Endothelial cell of umbilical vein (primary cell): ENCODE measurements around the gene GUCY1A1. TPM values are rescaled to one million over a fixed set of nuclear protein-coding genes. Genes with fewer than 3 reads are reported as not detected.

Experiments used
- BruUV-seq: library from RNA; stranded (reverse); fragments of 400-500 nt; replicated peaks from 2 replicates; lab custom pipeline; 2021; lab: Mats Ljungman, UMichigan
- CTCF ChIA-PET: fragments of 300-600, 350-600 bp; sonication (Branson Sonifier 250); formaldehyde crosslinking; loops from one replicate; lab custom pipeline; 2021; ENCODE audit warnings: antibody characterized with exemption, inconsistent platforms; lab: Charles Lee
- POLR2A ChIA-PET: fragments of 300-600, 350-600 bp; sonication (Branson Sonifier 250); formaldehyde crosslinking; loops from one replicate; lab custom pipeline; 2021; ENCODE audit warnings: antibody characterized with exemption, inconsistent platforms; lab: Charles Lee
- DNase-seq: peaks from one replicate; pipeline ENCODE4 v3.0.0-alpha.2; 2011; ENCODE audit warnings: low read depth, low spot score
- FAIRE-seq: peaks from 2 replicates; lab custom pipeline; 2011; peaks lifted over from hg19 to GRCh38; lab: Jason Lieb, UNC
- H2AFZ ChIP-seq: 2 replicates; pipeline ENCODE4 v1.6.0; 2012; ENCODE audit warnings: low read depth, low read length, control low read depth, inconsistent platforms
- H3K27ac ChIP-seq: 2 replicates; pipeline ENCODE4 v1.5.1; 2011; ENCODE audit warnings: low read depth, mild to moderate bottlenecking, control low read depth, low read length, moderate library complexity; ENCODE audit not compliant: insufficient read depth
- H3K27me3 ChIP-seq, 2 experiments: 2 replicates each; pipeline versions ENCODE4 v1.6.0 to v1.6.1; 2011; ENCODE audit warnings: low read length in 2 of 2, mixed read lengths in 1 of 2; ENCODE audit not compliant: control insufficient read depth in 2 of 2, insufficient read depth in 2 of 2
- H3K36me3 ChIP-seq, 2 experiments: 2 replicates in 1 of 2; 3 replicates in 1 of 2; pipeline ENCODE4 v1.5.1; 2011; ENCODE audit warnings: low read length in 2 of 2, mild to moderate bottlenecking in 1 of 2, moderate library complexity in 1 of 2; ENCODE audit not compliant: control insufficient read depth in 2 of 2, insufficient read depth in 2 of 2; ENCODE audit errors: extremely low read depth in 1 of 2
- H3K4me1 ChIP-seq: 3 replicates; pipeline ENCODE4 v1.5.1; 2011; ENCODE audit warnings: mild to moderate bottlenecking, low read length; ENCODE audit not compliant: control insufficient read depth, insufficient read depth; ENCODE audit errors: extremely low read depth
- H3K4me2 ChIP-seq: 2 replicates; pipeline ENCODE4 v1.6.1; 2011; ENCODE audit warnings: low read length, control low read depth, mixed read lengths; ENCODE audit not compliant: insufficient read depth
- H3K4me3 ChIP-seq, 3 experiments: fragments of 200-600 bp in 1 of 3; sonication (generic), shearing (Covaris generic) in 1 of 3; replicated peaks in 1 of 3; 2 replicates each; pipeline ENCODE4 v1.5.1; 2011 to 2016; ENCODE audit warnings: control low read depth in 3 of 3, low read length in 3 of 3, mild to moderate bottlenecking in 2 of 3, inconsistent platforms in 1 of 3, low read depth in 1 of 3, moderate library complexity in 1 of 3; ENCODE audit not compliant: insufficient read depth in 1 of 3
- H3K79me2 ChIP-seq: 2 replicates; pipeline ENCODE4 v1.6.0; 2012; ENCODE audit warnings: low read length, inconsistent platforms; ENCODE audit not compliant: control insufficient read depth, insufficient read depth
- H3K9ac ChIP-seq: replicated peaks from 2 replicates; pipeline ENCODE3; 2011; ENCODE audit warnings: low read length, control low read depth; ENCODE audit not compliant: insufficient read depth; ENCODE audit errors: extremely low read depth
- H3K9me1 ChIP-seq: replicated peaks from 3 replicates; pipeline ENCODE4 v1.6.0; 2011; ENCODE audit warnings: mild to moderate bottlenecking, low read length; ENCODE audit not compliant: control insufficient read depth, insufficient read depth; ENCODE audit errors: extremely low read depth
- H3K9me3 ChIP-seq: replicated peaks from 2 replicates; pipeline ENCODE4 v1.5.1; 2012; ENCODE audit warnings: low read length, inconsistent platforms; ENCODE audit not compliant: control insufficient read depth, insufficient read depth
- H4K20me1 ChIP-seq: replicated peaks from 2 replicates; pipeline ENCODE3; 2011; ENCODE audit warnings: mild to moderate bottlenecking, low read length; ENCODE audit not compliant: control insufficient read depth, insufficient read depth; ENCODE audit errors: extremely low read depth
- EZH2 ChIP-seq: IDR thresholded peaks from 2 replicates; pipeline ENCODE4 v1.6.1; 2012; ENCODE audit warnings: borderline replicate concordance, low read depth, mild to moderate bottlenecking, moderate library complexity, low read length, inconsistent platforms; ENCODE audit not compliant: severe bottlenecking
- FOS ChIP-seq: IDR thresholded peaks from 2 replicates; pipeline ENCODE4 v1.6.1; 2011; ENCODE audit warnings: mild to moderate bottlenecking, low read length, moderate library complexity, borderline replicate concordance; ENCODE audit not compliant: insufficient read depth
- GATA2 ChIP-seq: IDR thresholded peaks from 2 replicates; pipeline ENCODE4 v1.7.0; 2011; ENCODE audit warnings: low read depth, mild to moderate bottlenecking, moderate library complexity, mixed read lengths, low read length; ENCODE audit not compliant: insufficient read length, insufficient read depth
- JUN ChIP-seq: IDR thresholded peaks from 2 replicates; pipeline ENCODE4 v1.6.1; 2011; ENCODE audit warnings: borderline replicate concordance, low read depth; ENCODE audit not compliant: insufficient read length, insufficient read depth
- MYC ChIP-seq: IDR thresholded peaks from one replicate; pipeline ENCODE4 v1.6.1; 2011; ENCODE audit warnings: mild to moderate bottlenecking, low read depth, low read length
- POLR2A ChIP-seq: IDR thresholded peaks from 2 replicates; pipeline ENCODE4 v1.6.1; 2012; ENCODE audit warnings: low read depth, mild to moderate bottlenecking, control low read depth, low read length
- POLR2AphosphoS5 ChIP-seq: IDR thresholded peaks from 2 replicates; pipeline ENCODE4 v1.6.1; 2012; ENCODE audit warnings: low read depth, mild to moderate bottlenecking, control low read depth, low read length, moderate library complexity; ENCODE audit not compliant: insufficient read depth
- dilution Hi-C: fragments of 300-500 bp; cut with MboI; formaldehyde crosslinking; loops from one replicate; pipeline ENCODE4 v1.15.0; 2019; ENCODE audit warnings: low sequenced_read_pairs; ENCODE audit not compliant: extremely low pct_ligation_motif_present
- intact Hi-C: fragments of 100-400 bp; cut with micrococcal nuclease; formaldehyde crosslinking; loops from one replicate; pipeline ENCODE4 v1.10.0; 2022
- polyA plus RNA-seq, 4 experiments: library from polyadenylated mRNA; depleted of rRNA in 3 of 4; stranded (reverse) in 3 of 4; unstranded in 1 of 4; fragments of >200 nt; gene quantifications; 2 replicates each; pipeline versions ENCODE4 v1.2.1 to v1.2.3, GENCODE V29; 2011 to 2012; ENCODE audit warnings: missing spikeins in 1 of 4
- total RNA-seq: library from RNA; stranded (reverse); gene quantifications from 2 replicates; pipeline ENCODE4 v1.2.3, GENCODE V29; 2021
- TF ChIP-seq, protein P1 (sequence below): IDR thresholded peaks from 2 replicates; pipeline ENCODE4 v1.6.1; 2011; ENCODE audit not compliant: insufficient read depth, insufficient read length
- TF ChIP-seq, protein P2 (sequence below), 2 donors: IDR thresholded peaks; 1 replicate in 1 of 2; 2 replicates in 1 of 2; pipeline ENCODE4 v1.5.1; 2011; ENCODE audit warnings: low read length in 2 of 2, mild to moderate bottlenecking in 2 of 2, moderate library complexity in 2 of 2, control low read depth in 1 of 2, inconsistent platforms in 1 of 2, low read depth in 1 of 2; ENCODE audit not compliant: insufficient read depth in 1 of 2; ENCODE audit errors: extremely low read depth in 1 of 2

GUCY1A1 gene
- total and polyA plus RNA-seq, 2 donors (not counting 3 experiments of a cell fraction or from before 2014, with no cell fraction given) = 1.3 to 4.4 TPM

DNA sequence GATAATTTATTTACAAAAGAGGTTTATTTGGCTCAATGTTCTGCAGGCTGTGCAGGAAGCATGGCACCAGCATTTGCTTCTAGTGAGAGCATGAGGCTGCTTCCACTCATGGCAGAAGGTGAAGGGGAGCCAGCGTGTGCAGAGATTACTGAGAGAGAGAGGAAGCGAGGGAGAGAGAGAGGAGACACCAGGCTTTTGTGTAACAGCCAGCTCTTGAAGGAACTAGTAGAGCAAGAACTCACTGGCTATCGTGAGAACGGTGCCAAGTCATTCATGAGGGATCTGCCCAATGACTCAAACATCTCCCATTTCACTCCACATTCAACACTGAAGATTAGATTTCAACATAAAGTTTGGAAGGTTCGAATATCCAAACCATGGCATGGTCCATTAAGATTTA lies 12.7 kb downstream of the GUCY1A1 start:
- no peak for DNase-seq
- no peaks in the 10 kb centered on the region for H3K36me3 ChIP-seq
- BruUV-seq = no TSS peak
- no peaks in the 10 kb centered on the region for H3K9me3 ChIP-seq
- H3K9ac ChIP-seq = no peak overlapping the region
- TF ChIP-seq FOS = no peak
- no peak for TF ChIP-seq JUN
- TF ChIP-seq EZH2 = no peak
- TF ChIP-seq, protein P1, sequence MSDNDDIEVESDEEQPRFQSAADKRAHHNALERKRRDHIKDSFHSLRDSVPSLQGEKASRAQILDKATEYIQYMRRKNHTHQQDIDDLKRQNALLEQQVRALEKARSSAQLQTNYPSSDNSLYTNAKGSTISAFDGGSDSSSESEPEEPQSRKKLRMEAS = no peak
- no peak for TF ChIP-seq GATA2
- no peak for TF ChIP-seq MYC
- TF ChIP-seq, protein P2, sequence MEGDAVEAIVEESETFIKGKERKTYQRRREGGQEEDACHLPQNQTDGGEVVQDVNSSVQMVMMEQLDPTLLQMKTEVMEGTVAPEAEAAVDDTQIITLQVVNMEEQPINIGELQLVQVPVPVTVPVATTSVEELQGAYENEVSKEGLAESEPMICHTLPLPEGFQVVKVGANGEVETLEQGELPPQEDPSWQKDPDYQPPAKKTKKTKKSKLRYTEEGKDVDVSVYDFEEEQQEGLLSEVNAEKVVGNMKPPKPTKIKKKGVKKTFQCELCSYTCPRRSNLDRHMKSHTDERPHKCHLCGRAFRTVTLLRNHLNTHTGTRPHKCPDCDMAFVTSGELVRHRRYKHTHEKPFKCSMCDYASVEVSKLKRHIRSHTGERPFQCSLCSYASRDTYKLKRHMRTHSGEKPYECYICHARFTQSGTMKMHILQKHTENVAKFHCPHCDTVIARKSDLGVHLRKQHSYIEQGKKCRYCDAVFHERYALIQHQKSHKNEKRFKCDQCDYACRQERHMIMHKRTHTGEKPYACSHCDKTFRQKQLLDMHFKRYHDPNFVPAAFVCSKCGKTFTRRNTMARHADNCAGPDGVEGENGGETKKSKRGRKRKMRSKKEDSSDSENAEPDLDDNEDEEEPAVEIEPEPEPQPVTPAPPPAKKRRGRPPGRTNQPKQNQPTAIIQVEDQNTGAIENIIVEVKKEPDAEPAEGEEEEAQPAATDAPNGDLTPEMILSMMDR (IDR thresholded peaks at IDR 0.05; ENCODE audit: extremely low read depth in 1 of 2, insufficient read depth in 1 of 2, low read depth in 1 of 2, low read length in 2 of 2) = no peak
- TF ChIP-seq POLR2A = no peak
- no peak for TF ChIP-seq POLR2AphosphoS5
- H3K4me1 ChIP-seq = no peaks in the 10 kb centered on the region
- H3K27ac ChIP-seq = no peak overlapping the region
- H4K20me1 ChIP-seq = no peaks in the 10 kb centered on the region
- H3K9me1 ChIP-seq = no peaks in the 10 kb centered on the region
- intact Hi-C loops (no loop called here), dilution Hi-C loops (no loop called here)
- no peaks in the 10 kb centered on the region for H3K27me3 ChIP-seq
- H3K79me2 ChIP-seq = no peaks in the 10 kb centered on the region
- peak overlapping the region; percentile 62 for H2AFZ ChIP-seq
- H3K4me3 ChIP-seq = no peak overlapping the region
- H3K4me2 ChIP-seq = no peak overlapping the region
- CTCF ChIA-PET = no interaction called here
- POLR2A ChIA-PET = no interaction called here
- FAIRE-seq = no peak
